ENCODE data around the gene MKRN1. TPM values are rescaled to one million over a fixed set of nuclear protein-coding genes. Genes with fewer than 3 reads are reported as not detected.
"Not testable (repeated sequence)": the region's sequence is repeated elsewhere in the genome, so short reads cannot be mapped to it uniquely, and the experiment has no call there.

MKRN1 gene
- total and polyA plus RNA-seq, 4 experiments from 2014 or later: 131 to 156 (median 143) TPM

- Mint-ChIP-seq H3K9me3 (peaks cover 0 to 2% (median 0%) of the 10 kb centered on the region in 8 donors), H3K36me3 (peaks cover 8 to 11% of the 10 kb centered on the region in 2 donors), H3K4me3 (no peak overlapping the region), H3K27ac (no peak overlapping the region), H3K27me3 (no peaks in the 10 kb centered on the region), H3K4me1 (no peaks in the 10 kb centered on the region)
- DNase-seq: no peak
- Histone ChIP-seq H3K36me3 (ENCODE audit: insufficient read depth, low read length) (no peaks in the 10 kb centered on the region), H3K27ac (ENCODE audit: low read depth, low read length) (no peak overlapping the region), H3K4me3 (ENCODE audit: low read length in 2 of 2) (no peak overlapping the region), H3K4me1 (ENCODE audit: insufficient read depth, low read length) (no peaks in the 10 kb centered on the region), H3K9me3 (ENCODE audit: control insufficient read depth in 1 of 2, low read length in 2 of 2) (no peaks in the 10 kb centered on the region), H3K27me3 (ENCODE audit: insufficient read depth, low read length) (no peaks in the 10 kb centered on the region)
- intact Hi-C loops (cut with micrococcal nuclease): no loop called here
- POLR2A ChIA-PET (ENCODE audit: partially characterized antibody): no interaction called here
- CTCF ChIA-PET (ENCODE audit: partially characterized antibody): no interaction called here
Measured at GRCh38 chr7:140423501-140423900, 55.8 kb downstream of the MKRN1 start.

GRCh38 chr7:140421521-140421920 is 57.8 kb downstream of the MKRN1 start:
- H3K27ac Mint-ChIP-seq: no peak overlapping the region
- Histone ChIP-seq H3K9me3 (ENCODE audit: control insufficient read depth in 1 of 2, low read length in 2 of 2) (no peaks in the 10 kb centered on the region), H3K4me3 (ENCODE audit: low read length in 2 of 2) (no peak overlapping the region), H3K27me3 (ENCODE audit: insufficient read depth, low read length) (no peaks in the 10 kb centered on the region), H3K27ac (ENCODE audit: low read depth, low read length) (no peak overlapping the region), H3K4me1 (ENCODE audit: insufficient read depth, low read length) (no peaks in the 10 kb centered on the region), H3K36me3 (ENCODE audit: insufficient read depth, low read length) (no peaks in the 10 kb centered on the region)
- CTCF ChIA-PET (ENCODE audit: partially characterized antibody): no interaction called here
- H3K27me3 Mint-ChIP-seq: no peaks in the 10 kb centered on the region
- intact Hi-C loops (cut with micrococcal nuclease): no loop called here
- POLR2A ChIA-PET (ENCODE audit: partially characterized antibody): interaction anchor here (0.6 kb wide), 1 partner anchor 1809 kb away, joined by 3 read pairs; no protein-coding TSS in a partner anchor
- no peaks in the 10 kb centered on the region for H3K4me1 Mint-ChIP-seq
- peaks cover 0 to 2% (median 0%) of the 10 kb centered on the region in 8 donors for H3K9me3 Mint-ChIP-seq
- DNase-seq: no peak
- H3K4me3 Mint-ChIP-seq: no peak overlapping the region
- peaks cover 11 to 15% of the 10 kb centered on the region in 2 donors for H3K36me3 Mint-ChIP-seq

- Histone ChIP-seq H3K4me3 (ENCODE audit: low read length in 2 of 2) (no peak overlapping the region), H3K9me3 (ENCODE audit: control insufficient read depth in 1 of 2, low read length in 2 of 2) (no peaks in the 10 kb centered on the region), H3K27me3 (ENCODE audit: insufficient read depth, low read length) (no peaks in the 10 kb centered on the region), H3K27ac (ENCODE audit: low read depth, low read length) (no peak overlapping the region), H3K4me1 (ENCODE audit: insufficient read depth, low read length) (no peaks in the 10 kb centered on the region), H3K36me3 (ENCODE audit: insufficient read depth, low read length) (no peaks in the 10 kb centered on the region)
- Mint-ChIP-seq H3K36me3 (peaks cover 14 to 24% of the 10 kb centered on the region in 2 donors), H3K27me3 (no peaks in the 10 kb centered on the region), H3K4me1 (no peaks in the 10 kb centered on the region), H3K4me3 (no peak overlapping the region), H3K9me3 (peaks cover 0 to 2% (median 0%) of the 10 kb centered on the region in 8 donors), H3K27ac (no peak overlapping the region)
- CTCF ChIA-PET (ENCODE audit: partially characterized antibody): interaction anchor here (1.6 kb wide), 1 partner anchor 22 kb away, joined by 5 read pairs; no protein-coding TSS in a partner anchor
- DNase-seq: no peak
- POLR2A ChIA-PET (ENCODE audit: partially characterized antibody): interaction anchor here (0.6 to 0.9 kb wide), 2 partner anchors 15 to 335 kb away, joined by 3 read pairs; partner anchors contain the start of gene RAB19
- intact Hi-C loops (cut with micrococcal nuclease): no loop called here
Measured at GRCh38 chr7:140418653-140419052, 60.7 kb downstream of the MKRN1 start.

- H3K4me1 Mint-ChIP-seq; H3K9me3 ChIP-seq (ENCODE audit: control insufficient read depth in 1 of 2, low read length in 2 of 2); H3K4me3 Mint-ChIP-seq; intact Hi-C loops (cut with micrococcal nuclease); DNase-seq; H3K27me3 ChIP-seq (ENCODE audit: insufficient read depth, low read length); H3K36me3 ChIP-seq (ENCODE audit: insufficient read depth, low read length); H3K4me1 ChIP-seq (ENCODE audit: insufficient read depth, low read length); H3K27ac Mint-ChIP-seq; H3K4me3 ChIP-seq (ENCODE audit: low read length in 2 of 2); H3K27ac ChIP-seq (ENCODE audit: low read depth, low read length); H3K27me3 Mint-ChIP-seq; H3K9me3 Mint-ChIP-seq: not testable (repeated sequence)
- ChIA-PET POLR2A (ENCODE audit: partially characterized antibody) (interaction anchor here (0.9 kb wide), 1 partner anchor 14 kb away, joined by 3 read pairs; the partner anchor contains the start of gene RAB19), CTCF (ENCODE audit: partially characterized antibody) (interaction anchor here (1.6 kb wide), 1 partner anchor 22 kb away, joined by 5 read pairs; no protein-coding TSS in a partner anchor)
- peaks cover 16 to 26% of the 10 kb centered on the region in 2 donors for H3K36me3 Mint-ChIP-seq
Measured at GRCh38 chr7:140418156-140418472, 61.2 kb downstream of the MKRN1 start.

- no peaks in the 10 kb centered on the region for H3K27me3 ChIP-seq (ENCODE audit: insufficient read depth, low read length)
- Mint-ChIP-seq H3K4me1 (no peaks in the 10 kb centered on the region), H3K9me3 (peaks cover 0 to 2% (median 0%) of the 10 kb centered on the region in 8 donors), H3K27me3 (no peaks in the 10 kb centered on the region), H3K27ac (peak overlapping the region in 1 of 7 donors; percentile 10), H3K36me3 (peaks cover 18 to 28% of the 10 kb centered on the region in 2 donors), H3K4me3 (no peak overlapping the region)
- H3K27ac ChIP-seq (ENCODE audit: low read depth, low read length): no peak overlapping the region
- H3K36me3 ChIP-seq (ENCODE audit: insufficient read depth, low read length): no peaks in the 10 kb centered on the region
- no peak for DNase-seq
- intact Hi-C loops (cut with micrococcal nuclease): no loop called here
- no peak overlapping the region for H3K4me3 ChIP-seq (ENCODE audit: low read length in 2 of 2)
- CTCF ChIA-PET (ENCODE audit: partially characterized antibody): interaction anchor here (1.6 kb wide), 1 partner anchor 23 kb away, joined by 5 read pairs; no protein-coding TSS in a partner anchor
- POLR2A ChIA-PET (ENCODE audit: partially characterized antibody): interaction anchor here (0.9 kb wide), 1 partner anchor 14 kb away, joined by 3 read pairs; the partner anchor contains the start of gene RAB19
- no peaks in the 10 kb centered on the region for H3K4me1 ChIP-seq (ENCODE audit: insufficient read depth, low read length)
- H3K9me3 ChIP-seq (ENCODE audit: control insufficient read depth in 1 of 2, low read length in 2 of 2): no peaks in the 10 kb centered on the region
Measured at GRCh38 chr7:140417456-140418155, 61.7 kb downstream of the MKRN1 start.

- H3K27ac Mint-ChIP-seq: no peak overlapping the region
Measured at GRCh38 chr7:140416560-140416959, 62.7 kb downstream of the MKRN1 start.

GRCh38 chr7:140415816-140416215 is 63.5 kb downstream of the MKRN1 start:
- DNase-seq; H3K27me3 ChIP-seq (ENCODE audit: insufficient read depth, low read length); H3K4me3 ChIP-seq (ENCODE audit: low read length in 2 of 2); CTCF ChIA-PET (ENCODE audit: partially characterized antibody); H3K27me3 Mint-ChIP-seq; H3K4me1 Mint-ChIP-seq; H3K27ac ChIP-seq (ENCODE audit: low read depth, low read length); H3K9me3 ChIP-seq (ENCODE audit: control insufficient read depth in 1 of 2, low read length in 2 of 2); intact Hi-C loops (cut with micrococcal nuclease); H3K9me3 Mint-ChIP-seq; H3K4me3 Mint-ChIP-seq; H3K4me1 ChIP-seq (ENCODE audit: insufficient read depth, low read length); H3K27ac Mint-ChIP-seq; H3K36me3 ChIP-seq (ENCODE audit: insufficient read depth, low read length); POLR2A ChIA-PET (ENCODE audit: partially characterized antibody): not testable (repeated sequence)
- H3K36me3 Mint-ChIP-seq: peaks cover 22 to 39% of the 10 kb centered on the region in 2 donors

More at GRCh38 chr7:140416560-140416959, 62.7 kb downstream of the MKRN1 start:
- H3K4me3 Mint-ChIP-seq: no peak overlapping the region
- H3K36me3 Mint-ChIP-seq: peaks cover 22 to 33% of the 10 kb centered on the region in 2 donors
- no peaks in the 10 kb centered on the region for H3K27me3 Mint-ChIP-seq
- Histone ChIP-seq H3K36me3 (ENCODE audit: insufficient read depth, low read length) (no peaks in the 10 kb centered on the region), H3K27ac (ENCODE audit: low read depth, low read length) (no peak overlapping the region), H3K9me3 (ENCODE audit: control insufficient read depth in 1 of 2, low read length in 2 of 2) (no peaks in the 10 kb centered on the region), H3K27me3 (ENCODE audit: insufficient read depth, low read length) (no peaks in the 10 kb centered on the region), H3K4me3 (ENCODE audit: low read length in 2 of 2) (no peak overlapping the region), H3K4me1 (ENCODE audit: insufficient read depth, low read length) (no peaks in the 10 kb centered on the region)
- no peaks in the 10 kb centered on the region for H3K4me1 Mint-ChIP-seq
- DNase-seq: no peak
- ChIA-PET CTCF (ENCODE audit: partially characterized antibody) (no interaction called here), POLR2A (ENCODE audit: partially characterized antibody) (no interaction called here)
- intact Hi-C loops (cut with micrococcal nuclease): no loop called here
- peaks cover 0 to 2% (median 0%) of the 10 kb centered on the region in 8 donors for H3K9me3 Mint-ChIP-seq
